GM10847 (cell line): ENCODE data around the gene TRIM13.

Source experiments
- POLR2A ChIP-seq: IDR thresholded peaks from 2 replicates; pipeline ENCODE4 v1.6.1; 2011; ENCODE audit not compliant: insufficient read length; ENCODE audit errors: extremely low read depth

The TRIM13 gene

GRCh38 chr13:50016444-50016843 lies 19.6 kb downstream of the TRIM13 start:
- TF ChIP-seq POLR2A = no peak

GRCh38 chr13:50017819-50018218 lies 21.0 kb downstream of the TRIM13 start:
- no peak for TF ChIP-seq POLR2A

GRCh38 chr13:50025436-50025835 lies 28.6 kb downstream of the TRIM13 start:
- TF ChIP-seq POLR2A = no peak

- TF ChIP-seq POLR2A = no peak
Observed at GRCh38 chr13:50026788-50027473, 30.1 kb downstream of the TRIM13 start.

GRCh38 chr13:50030315-50030714 lies 33.5 kb downstream of the TRIM13 start:
- TF ChIP-seq POLR2A = no peak

GRCh38 chr13:50033725-50034124 lies 36.9 kb downstream of the TRIM13 start:
- no peak for TF ChIP-seq POLR2A

GRCh38 chr13:50037788-50038187 lies 40.9 kb downstream of the TRIM13 start:
- no peak for TF ChIP-seq POLR2A

- no peak for TF ChIP-seq POLR2A
Observed at GRCh38 chr13:50038266-50038665, 41.4 kb downstream of the TRIM13 start.

- TF ChIP-seq POLR2A = no peak
Observed at GRCh38 chr13:50052478-50052877, 55.6 kb downstream of the TRIM13 start.

GRCh38 chr13:50053844-50054243 lies 57.0 kb downstream of the TRIM13 start:
- TF ChIP-seq POLR2A = no peak

GRCh38 chr13:50055454-50055853 lies 58.6 kb downstream of the TRIM13 start:
- TF ChIP-seq POLR2A = no peak

GRCh38 chr13:50060718-50061117 lies 63.9 kb downstream of the TRIM13 start:
- no peak for TF ChIP-seq POLR2A

GRCh38 chr13:50065712-50066111 lies 68.9 kb downstream of the TRIM13 start:
- no peak for TF ChIP-seq POLR2A
